Measurements from ENCODE around the gene SAMHD1.

DNA sequence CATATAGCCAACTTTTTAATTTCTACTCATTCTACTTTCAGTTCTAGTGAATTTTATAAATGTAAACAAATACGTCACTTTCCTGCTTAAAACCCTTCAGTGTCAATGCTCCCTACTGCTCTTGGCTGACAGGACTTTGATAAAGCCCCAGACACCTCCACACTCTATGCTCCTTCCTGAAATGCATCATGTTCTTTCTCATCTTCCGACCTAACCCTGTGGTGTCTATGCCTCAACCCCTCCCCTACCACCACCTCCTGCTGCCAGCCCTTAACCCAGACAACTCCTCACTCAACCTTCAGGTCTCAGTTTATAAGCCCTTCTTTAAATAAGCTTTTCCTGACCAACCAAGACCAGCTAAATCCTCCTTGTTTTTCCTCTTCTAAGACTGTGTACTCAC is 56.5 kb downstream of the SAMHD1 start:
- TF ChIP-seq, protein P1, sequence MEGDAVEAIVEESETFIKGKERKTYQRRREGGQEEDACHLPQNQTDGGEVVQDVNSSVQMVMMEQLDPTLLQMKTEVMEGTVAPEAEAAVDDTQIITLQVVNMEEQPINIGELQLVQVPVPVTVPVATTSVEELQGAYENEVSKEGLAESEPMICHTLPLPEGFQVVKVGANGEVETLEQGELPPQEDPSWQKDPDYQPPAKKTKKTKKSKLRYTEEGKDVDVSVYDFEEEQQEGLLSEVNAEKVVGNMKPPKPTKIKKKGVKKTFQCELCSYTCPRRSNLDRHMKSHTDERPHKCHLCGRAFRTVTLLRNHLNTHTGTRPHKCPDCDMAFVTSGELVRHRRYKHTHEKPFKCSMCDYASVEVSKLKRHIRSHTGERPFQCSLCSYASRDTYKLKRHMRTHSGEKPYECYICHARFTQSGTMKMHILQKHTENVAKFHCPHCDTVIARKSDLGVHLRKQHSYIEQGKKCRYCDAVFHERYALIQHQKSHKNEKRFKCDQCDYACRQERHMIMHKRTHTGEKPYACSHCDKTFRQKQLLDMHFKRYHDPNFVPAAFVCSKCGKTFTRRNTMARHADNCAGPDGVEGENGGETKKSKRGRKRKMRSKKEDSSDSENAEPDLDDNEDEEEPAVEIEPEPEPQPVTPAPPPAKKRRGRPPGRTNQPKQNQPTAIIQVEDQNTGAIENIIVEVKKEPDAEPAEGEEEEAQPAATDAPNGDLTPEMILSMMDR (IDR thresholded peaks at IDR 0.05): no peak
- TF ChIP-seq POLR2AphosphoS5 (IDR thresholded peaks at IDR 0.05) (no peak), POLR2A (IDR thresholded peaks at IDR 0.05) (no peak)
